ENCODE results near the gene KCNAB1.
"Not testable (repeated sequence)": the region's sequence is repeated elsewhere in the genome, so short reads cannot be mapped to it uniquely, and the experiment has no call there.

KCNAB1 gene

DNA sequence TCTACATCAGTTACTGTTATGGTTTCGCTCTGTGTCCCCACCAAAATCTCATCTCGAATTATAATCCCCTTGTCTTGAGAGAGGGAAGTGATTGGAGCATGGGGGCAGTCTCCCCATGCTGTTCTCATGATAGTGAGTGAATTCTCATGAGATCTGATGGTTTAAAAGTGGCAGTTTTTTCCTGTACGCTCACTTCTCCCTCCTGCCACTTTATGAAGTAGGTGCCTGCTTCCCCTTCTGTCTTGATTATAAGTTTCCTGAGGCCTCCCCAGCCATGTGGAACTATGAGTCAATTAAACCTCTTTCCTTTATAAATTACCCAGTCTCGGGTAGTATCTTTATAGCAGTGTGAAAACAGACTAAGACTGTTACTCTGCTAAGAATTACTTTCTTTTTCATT lies 449.5 kb downstream of the KCNAB1 start:
- not testable (repeated sequence) for DNase-seq (ENCODE audit: low read depth in 2 of 2)

DNA sequence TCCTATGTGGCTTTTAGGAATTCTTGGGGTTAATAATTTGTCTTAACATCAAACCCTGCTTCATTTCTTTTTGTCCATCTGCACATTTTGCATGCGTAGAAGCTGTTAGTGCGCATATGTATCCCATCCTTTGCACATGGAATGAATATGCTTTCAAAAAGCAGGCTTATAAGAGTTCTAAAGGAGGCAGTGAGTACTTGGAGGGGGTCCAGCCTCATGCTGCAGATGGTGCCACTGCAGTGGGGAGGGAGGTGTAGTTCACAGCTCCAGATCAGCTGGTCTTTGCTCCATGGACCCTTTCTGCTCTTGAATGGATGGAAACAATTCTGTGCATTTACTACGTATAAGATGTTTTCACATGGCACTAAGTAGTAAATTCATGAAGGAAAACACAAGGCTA lies 455.3 kb downstream of the KCNAB1 start:
- DNase-seq (ENCODE audit: low read depth in 2 of 2), result no peak

DNA sequence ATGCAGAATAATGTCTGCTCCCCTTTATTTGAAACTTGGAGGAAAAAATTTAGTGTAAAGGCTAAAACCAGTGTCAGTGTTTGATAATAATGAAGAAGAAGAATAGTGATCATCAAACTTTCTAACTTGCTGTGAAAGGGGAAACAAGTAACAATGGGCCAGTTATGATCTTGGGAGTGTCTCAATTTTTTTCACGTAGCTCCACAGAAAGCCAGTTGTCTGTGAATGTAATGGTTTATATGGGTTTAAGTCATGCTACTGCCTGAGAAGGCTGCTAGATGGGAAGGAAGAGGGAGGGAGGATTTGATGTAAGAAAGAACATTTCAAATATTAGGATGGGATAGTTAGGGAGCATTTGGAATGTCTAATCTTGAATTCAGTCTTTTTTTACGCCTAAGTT lies 455.7 kb downstream of the KCNAB1 start:
- DNase-seq (ENCODE audit: low read depth in 2 of 2), result no peak

DNA sequence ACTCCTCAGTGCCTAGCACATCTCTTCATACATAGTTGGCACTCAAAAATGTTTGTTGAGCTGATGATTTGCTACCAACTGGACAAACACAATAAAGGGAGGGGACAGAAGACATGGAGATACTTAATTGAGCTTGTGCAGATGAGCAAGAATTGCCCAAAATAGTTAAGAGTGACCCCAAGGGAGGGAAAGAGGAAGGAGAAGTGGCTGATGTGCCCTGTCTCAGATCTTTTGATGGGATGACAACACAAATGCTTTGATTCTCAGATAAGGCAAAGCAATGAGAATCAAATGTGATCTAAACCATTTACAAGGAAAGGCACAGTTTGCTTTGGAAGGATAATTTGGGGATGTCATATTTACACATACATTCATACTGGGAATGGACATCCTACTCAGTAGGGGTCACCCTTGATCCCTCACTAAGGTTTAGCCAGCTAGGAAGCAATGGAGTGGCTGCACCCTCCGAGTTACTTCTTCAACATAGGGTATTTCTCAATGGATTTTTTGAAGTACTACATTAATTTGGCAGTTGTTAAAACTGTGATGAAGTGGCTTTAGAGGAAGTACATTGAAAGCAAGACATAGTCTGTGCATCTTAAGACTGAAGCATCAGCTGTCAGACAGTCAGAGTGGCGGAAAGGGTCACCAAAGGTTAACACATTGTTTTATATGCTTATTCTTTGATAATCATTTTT lies 456.4 kb downstream of the KCNAB1 start:
- DNase-seq (ENCODE audit: low read depth in 2 of 2), result no peak

DNA sequence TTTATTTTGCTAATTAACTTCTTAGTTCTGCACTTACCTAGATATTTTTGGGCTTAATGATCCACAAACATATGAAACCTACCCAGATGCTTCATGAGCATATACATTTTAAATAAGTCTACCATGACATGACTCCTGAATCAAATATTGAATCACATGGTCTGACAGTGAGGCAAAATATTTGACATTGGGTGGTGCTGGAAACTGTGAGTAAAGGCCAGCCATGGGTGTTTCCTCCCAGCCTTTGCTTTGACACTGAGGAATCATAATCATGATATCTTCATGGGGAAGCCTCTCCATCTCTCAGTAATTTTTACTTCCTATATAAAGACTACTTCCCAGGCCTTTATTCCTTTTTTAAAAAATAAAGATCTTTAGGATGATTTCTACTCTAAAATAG lies 457.4 kb downstream of the KCNAB1 start:
- DNase-seq (ENCODE audit: low read depth in 2 of 2), result no peak

DNA sequence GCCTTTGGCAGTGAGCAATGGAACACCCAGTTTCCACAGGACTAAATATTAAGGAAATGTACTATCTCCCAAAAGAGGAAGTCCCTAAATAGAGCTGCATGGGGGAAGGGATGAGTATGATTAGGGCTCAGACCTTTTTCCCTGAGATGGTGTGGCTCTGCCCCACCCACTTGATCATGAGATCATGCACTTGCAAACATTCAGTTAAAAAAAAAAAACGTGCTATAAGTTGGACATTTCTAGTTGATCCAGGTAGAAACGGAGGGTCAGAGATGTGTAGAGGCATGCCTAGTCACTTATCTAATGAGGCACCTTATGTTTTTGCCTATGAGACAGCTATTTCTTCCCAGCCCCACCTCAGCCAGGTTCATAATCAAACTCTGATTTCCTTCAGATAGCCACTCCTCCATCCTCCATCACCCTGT lies 459.1 kb downstream of the KCNAB1 start:
- DNase-seq (ENCODE audit: low read depth in 2 of 2), result no peak

DNA sequence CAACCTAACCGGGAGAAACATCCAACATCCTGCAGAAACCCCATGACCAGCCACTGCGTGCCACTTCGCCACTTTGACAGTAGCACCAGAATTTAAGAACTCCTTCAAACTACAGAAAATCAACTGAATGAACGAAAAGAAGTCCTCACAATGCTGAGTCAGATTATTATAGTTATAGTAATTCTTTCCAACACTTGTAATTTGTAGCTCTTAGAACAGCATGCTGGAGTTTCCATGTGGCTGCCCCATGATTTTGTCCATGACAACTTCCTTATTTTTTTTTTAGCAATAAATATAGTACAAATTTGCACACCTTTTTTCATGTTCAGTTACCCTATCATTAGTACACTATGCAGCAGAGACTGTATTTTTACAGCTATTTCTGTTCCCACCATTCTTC lies 460.7 kb downstream of the KCNAB1 start:
- no peak for DNase-seq (ENCODE audit: low read depth in 2 of 2)

DNA sequence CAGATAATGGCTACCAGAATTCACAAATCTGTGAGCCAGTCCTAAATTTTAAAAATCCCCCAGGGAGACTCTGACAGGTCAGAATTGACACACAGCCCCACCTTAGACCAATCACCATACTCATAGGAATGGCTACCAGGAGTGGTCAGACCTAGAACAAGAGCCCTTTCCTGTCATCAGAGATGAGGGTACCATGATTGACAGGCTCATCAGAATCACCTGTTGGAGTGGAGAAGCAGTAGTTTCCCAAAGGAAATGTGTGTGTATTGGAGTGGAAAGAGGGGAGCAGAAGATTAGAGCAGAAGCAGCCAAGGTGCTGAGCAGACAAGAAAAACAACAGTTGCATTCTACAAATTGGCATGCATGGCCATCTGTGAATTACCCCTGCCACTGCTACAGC lies 461.6 kb downstream of the KCNAB1 start:
- no peak for DNase-seq (ENCODE audit: low read depth in 2 of 2)

DNA sequence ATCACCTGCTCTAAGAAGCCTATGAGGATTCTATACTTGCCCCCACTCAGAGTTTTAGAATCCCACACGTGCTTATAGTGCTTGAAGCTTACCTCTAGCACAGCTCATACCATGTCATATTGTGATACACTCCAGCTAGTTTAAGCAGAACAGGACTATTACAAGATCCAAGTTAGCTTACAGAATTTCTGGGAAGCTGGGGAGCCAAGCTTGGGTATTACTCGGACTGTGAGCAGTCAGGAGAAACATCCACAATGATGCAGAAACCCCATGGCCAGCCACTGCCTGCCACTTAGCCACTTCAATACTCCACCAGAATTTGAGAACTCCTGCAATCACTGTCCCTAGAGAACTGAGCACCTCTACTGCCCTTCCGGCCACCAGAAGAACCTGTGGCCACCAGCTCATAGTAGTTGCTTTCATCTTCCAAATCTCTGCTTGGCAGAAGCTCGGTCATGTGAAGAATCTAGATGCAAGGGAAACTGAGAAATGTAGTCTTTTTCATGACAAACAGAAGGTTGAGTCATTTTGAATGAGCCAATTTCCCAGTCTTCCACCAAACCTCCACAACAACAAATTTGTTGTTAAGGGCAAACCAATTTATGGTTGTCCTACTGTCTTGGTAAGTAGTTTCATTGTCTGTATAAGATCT lies 462.3 kb downstream of the KCNAB1 start:
- DNase-seq (ENCODE audit: low read depth in 2 of 2), result no peak

DNA sequence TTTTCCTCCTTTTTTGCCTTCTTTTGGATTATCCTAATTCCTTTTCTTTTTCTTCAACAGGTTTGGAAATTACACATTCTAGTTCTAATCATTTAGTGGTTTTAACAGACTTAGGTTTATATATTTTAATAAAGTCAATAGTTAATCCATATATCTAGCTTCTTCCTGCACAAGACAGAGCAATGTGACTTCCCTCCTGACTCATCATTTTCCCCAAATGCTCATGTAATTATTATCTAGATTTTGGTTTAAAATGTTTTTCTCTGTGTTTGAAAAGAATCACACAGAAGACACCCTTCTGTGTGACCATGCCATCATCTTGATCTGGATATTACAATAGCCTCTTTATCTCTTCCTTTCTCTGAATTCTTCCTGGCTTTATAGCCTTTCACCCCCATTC lies 463.1 kb downstream of the KCNAB1 start:
- DNase-seq (ENCODE audit: low read depth in 2 of 2), result no peak

DNA sequence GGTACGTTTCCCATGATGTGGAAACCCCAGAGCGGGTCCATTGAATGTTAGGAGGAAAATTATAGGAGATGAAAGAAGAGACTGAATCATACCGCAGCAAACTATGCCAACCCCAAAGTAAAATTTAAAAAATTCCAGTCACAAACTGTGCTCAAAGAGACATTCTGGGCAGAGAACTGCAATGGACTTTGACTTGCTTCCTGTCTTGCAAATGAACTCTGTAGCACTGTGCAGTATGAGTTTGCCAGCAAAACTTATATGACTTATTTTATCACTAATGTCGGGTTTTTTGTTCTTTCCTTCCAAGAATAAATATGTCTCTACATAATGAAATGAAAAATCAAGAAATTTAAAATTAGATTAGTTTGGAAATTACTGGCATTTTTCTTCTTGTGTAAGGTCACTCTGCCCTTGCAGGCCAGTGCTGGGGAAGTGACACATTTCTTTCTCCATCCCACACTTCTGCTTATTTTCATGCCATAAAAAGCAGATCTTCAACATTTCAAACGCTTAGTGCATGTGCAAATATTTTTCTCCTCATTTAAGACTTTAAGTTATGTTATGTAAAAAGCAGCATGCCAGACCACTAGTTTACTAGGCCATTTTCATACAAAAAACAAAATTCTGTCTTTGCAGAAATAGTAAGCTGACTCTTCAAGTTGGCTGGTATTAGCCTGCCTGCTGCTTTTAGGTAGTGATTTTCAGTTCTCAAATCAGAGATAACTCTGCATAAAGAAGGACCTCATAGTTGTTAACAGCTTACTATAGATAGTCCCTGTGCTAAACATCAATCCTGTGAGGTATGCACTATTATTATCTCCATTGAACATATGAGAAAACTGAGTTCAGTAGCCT lies 466.8 kb downstream of the KCNAB1 start:
- no peak for DNase-seq (ENCODE audit: low read depth in 2 of 2)

DNA sequence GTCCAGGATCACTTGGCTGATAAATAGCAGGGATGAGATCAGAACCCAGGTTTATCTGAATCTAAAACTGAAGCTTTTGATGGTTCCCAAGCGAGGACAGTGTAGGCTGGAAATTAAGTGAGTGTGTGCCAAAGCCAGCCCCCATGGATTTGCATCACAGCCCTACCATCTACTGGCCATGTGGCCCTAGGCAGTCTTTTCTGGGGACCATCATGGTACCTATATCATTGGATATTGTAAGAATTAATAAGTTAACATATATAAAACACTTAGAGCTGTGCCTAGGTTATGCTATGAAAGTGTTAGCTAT lies 467.3 kb downstream of the KCNAB1 start:
- DNase-seq (ENCODE audit: low read depth in 2 of 2), result no peak

All from stimulated activated CD8-positive, alpha-beta memory T cell treated with anti-CD3 and anti-CD28 coated beads, Interleukin-7, amount 100 ng/mL, for 4 hours (primary cell).